Right atrium auricular region (tissue), 2 donors: ENCODE measurements around the gene FBLN2. TPM values are rescaled to one million over a fixed set of nuclear protein-coding genes. Genes with fewer than 3 reads are reported as not detected.

ENCODE experiments used
- DNase-seq: peaks from one replicate; pipeline ENCODE4 v3.0.0-alpha.2; 2019; ENCODE audit warnings: low spot score
- H3K27ac ChIP-seq, 2 donors: fragments of 200-600 bp; sonication (generic); 1 replicate in 1 of 2; 2 replicates in 1 of 2; pipeline ENCODE4 v1.5.1; 2016 to 2019
- H3K27me3 ChIP-seq, 2 donors: fragments of 200-600 bp; sonication (generic); one replicate each; pipeline versions ENCODE4 v1.5.1 to v1.6.0; 2017 to 2019
- H3K36me3 ChIP-seq: fragments of 200-600 bp; sonication (generic); one replicate; pipeline ENCODE4 v1.5.1; 2016
- H3K4me1 ChIP-seq, 2 donors: fragments of 200-600 bp; sonication (generic); one replicate each; pipeline versions ENCODE4 v1.5.1 to v1.6.0; 2017 to 2019
- H3K4me3 ChIP-seq, 2 donors: fragments of 200-600 bp; sonication (generic); 1 replicate in 1 of 2; 2 replicates in 1 of 2; pipeline ENCODE4 v1.5.1; 2017 to 2019; ENCODE audit warnings: mild to moderate bottlenecking in 1 of 2, moderate library complexity in 1 of 2
- H3K9me3 ChIP-seq, 2 donors: fragments of 200-600 bp; sonication (generic); one replicate each; pipeline ENCODE4 v1.5.1; 2019
- CTCF ChIP-seq, 2 donors: fragments of 200-600 bp; sonication (generic); IDR thresholded peaks; one replicate each; pipeline ENCODE4 v1.5.1; 2019; ENCODE audit warnings: antibody characterized with exemption in 2 of 2
- total RNA-seq, 2 donors: library from RNA; depleted of rRNA; stranded (reverse); fragments of >200 nt; gene quantifications; one replicate each; pipeline ENCODE4 v1.1.0, GENCODE V29; 2016

Gene FBLN2
- total RNA-seq, 2 donors from 2014 or later = 122 to 185 TPM

- Histone ChIP-seq H3K27me3 (no peaks in the 10 kb centered on the region), H3K27ac (peak overlapping the region; percentile 70 to 75), H3K4me3 (no peak overlapping the region), H3K4me1 (peaks cover 0 to 30% of the 10 kb centered on the region in 2 donors), H3K36me3 (no peaks in the 10 kb centered on the region), H3K9me3 (no peaks in the 10 kb centered on the region)
- no peak for TF ChIP-seq CTCF (IDR thresholded peaks at IDR 0.05)
- no peak for DNase-seq
These were observed 22.3 kb upstream of the FBLN2 start for GRCh38 chr3:13526626-13526949.

- peak; percentile 16 to 34 for TF ChIP-seq CTCF (IDR thresholded peaks at IDR 0.05)
- peak overlapping the region; percentile 53 to 57 for H3K27ac ChIP-seq
- DNase-seq = no peak
These were observed 20.6 kb upstream of the FBLN2 start for GRCh38 chr3:13528217-13528867.

GRCh38 chr3:13529196-13530112 is 19.5 kb upstream of the FBLN2 start:
- Histone ChIP-seq H3K4me3 (no peak overlapping the region), H3K9me3 (no peaks in the 10 kb centered on the region), H3K27me3 (no peaks in the 10 kb centered on the region), H3K27ac (peak overlapping the region; percentile 53 to 57), H3K36me3 (no peaks in the 10 kb centered on the region), H3K4me1 (peaks cover 0 to 57% of the 10 kb centered on the region in 2 donors)
- TF ChIP-seq CTCF (IDR thresholded peaks at IDR 0.05) = no peak
- no peak for DNase-seq

More at GRCh38 chr3:13528217-13528867, 20.6 kb upstream of the FBLN2 start:
- no peaks in the 10 kb centered on the region for H3K36me3 ChIP-seq
- no peaks in the 10 kb centered on the region for H3K9me3 ChIP-seq
- H3K4me3 ChIP-seq = no peak overlapping the region
- H3K4me1 ChIP-seq = peaks cover 0 to 46% of the 10 kb centered on the region in 2 donors
- H3K27me3 ChIP-seq = no peaks in the 10 kb centered on the region

GRCh38 chr3:13530241-13531009 is 18.5 kb upstream of the FBLN2 start:
- no peak for DNase-seq
- H3K36me3 ChIP-seq = no peaks in the 10 kb centered on the region
- H3K4me3 ChIP-seq = no peak overlapping the region
- H3K9me3 ChIP-seq = no peaks in the 10 kb centered on the region
- H3K4me1 ChIP-seq = peaks cover 0 to 57% of the 10 kb centered on the region in 2 donors
- H3K27me3 ChIP-seq = no peaks in the 10 kb centered on the region
- peak overlapping the region; percentile 53 to 54 for H3K27ac ChIP-seq
- no peak for TF ChIP-seq CTCF (IDR thresholded peaks at IDR 0.05)

GRCh38 chr3:13532085-13532484 is 16.8 kb upstream of the FBLN2 start:
- Histone ChIP-seq H3K27ac (peak overlapping the region; percentile 50 to 65), H3K4me3 (no peak overlapping the region), H3K4me1 (peaks cover 0 to 53% of the 10 kb centered on the region in 2 donors), H3K27me3 (no peaks in the 10 kb centered on the region), H3K36me3 (no peaks in the 10 kb centered on the region), H3K9me3 (no peaks in the 10 kb centered on the region)
- DNase-seq = no peak
- TF ChIP-seq CTCF (IDR thresholded peaks at IDR 0.05) = no peak
